Activated T-cell treated with anti-CD3 and anti-CD28 coated beads for 24 hours (primary cell): Measurements from ENCODE around the gene CYB561D2.

ENCODE experiments used
- DNase-seq: peaks from one replicate; pipeline ENCODE4 v3.0.0-alpha.2; 2020; ENCODE audit warnings: low read depth

CYB561D2 gene

GRCh38 chr3:50365842-50366220, 15.2 kb downstream of the CYB561D2 start:
- DNase-seq = no peak

- DNase-seq = no peak
These were observed 18.5 kb downstream of the CYB561D2 start for GRCh38 chr3:50369012-50369670.

GRCh38 chr3:50370594-50370993, 19.9 kb downstream of the CYB561D2 start:
- no peak for DNase-seq

GRCh38 chr3:50371133-50371685, 20.5 kb downstream of the CYB561D2 start:
- DNase-seq = no peak

GRCh38 chr3:50372349-50372748, 21.7 kb downstream of the CYB561D2 start:
- DNase-seq = no peak

GRCh38 chr3:50373146-50374051, 22.7 kb downstream of the CYB561D2 start:
- no peak for DNase-seq

- no peak for DNase-seq
These were observed 23.9 kb downstream of the CYB561D2 start for GRCh38 chr3:50374363-50375257.

GRCh38 chr3:50375258-50375931, 24.7 kb downstream of the CYB561D2 start:
- DNase-seq = no peak

GRCh38 chr3:50378024-50378423, 27.4 kb downstream of the CYB561D2 start:
- no peak for DNase-seq

- no peak for DNase-seq
These were observed 28.1 kb downstream of the CYB561D2 start for GRCh38 chr3:50378757-50379156.

GRCh38 chr3:50380405-50381085, 29.9 kb downstream of the CYB561D2 start:
- DNase-seq = no peak

- no peak for DNase-seq
These were observed 30.7 kb downstream of the CYB561D2 start for GRCh38 chr3:50381383-50381782.

- DNase-seq = no peak
These were observed 32.1 kb downstream of the CYB561D2 start for GRCh38 chr3:50382722-50383121.

- no peak for DNase-seq
These were observed 33.1 kb downstream of the CYB561D2 start for GRCh38 chr3:50383750-50384149.

- no peak for DNase-seq
These were observed 35.1 kb downstream of the CYB561D2 start for GRCh38 chr3:50385754-50386153.

- no peak for DNase-seq
These were observed 37.5 kb downstream of the CYB561D2 start for GRCh38 chr3:50388016-50388719.

GRCh38 chr3:50388720-50389413, 38.2 kb downstream of the CYB561D2 start:
- no peak for DNase-seq

- no peak for DNase-seq
These were observed 38.7 kb downstream of the CYB561D2 start for GRCh38 chr3:50389414-50389767.

GRCh38 chr3:50390508-50391224, 40.0 kb downstream of the CYB561D2 start:
- no peak for DNase-seq
